ENCODE data around the gene EED.

The EED gene, protein sequence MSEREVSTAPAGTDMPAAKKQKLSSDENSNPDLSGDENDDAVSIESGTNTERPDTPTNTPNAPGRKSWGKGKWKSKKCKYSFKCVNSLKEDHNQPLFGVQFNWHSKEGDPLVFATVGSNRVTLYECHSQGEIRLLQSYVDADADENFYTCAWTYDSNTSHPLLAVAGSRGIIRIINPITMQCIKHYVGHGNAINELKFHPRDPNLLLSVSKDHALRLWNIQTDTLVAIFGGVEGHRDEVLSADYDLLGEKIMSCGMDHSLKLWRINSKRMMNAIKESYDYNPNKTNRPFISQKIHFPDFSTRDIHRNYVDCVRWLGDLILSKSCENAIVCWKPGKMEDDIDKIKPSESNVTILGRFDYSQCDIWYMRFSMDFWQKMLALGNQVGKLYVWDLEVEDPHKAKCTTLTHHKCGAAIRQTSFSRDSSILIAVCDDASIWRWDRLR

GRCh38 chr11:86244522-86245368 lies at the start of gene EED:
Gene EED, plus strand, starts transcription at chr11:86244753. Its CDS starts 477 bp downstream, at chr11:86245230.
- Histone ChIP-seq H3K4me1 (peaks cover 54% of the 10 kb centered on the region), H3K4me3 (peak within 1 kb of the TSS; percentile 86), H3K9me3 (no peaks in the 10 kb centered on the region), H3K27me3 (ENCODE audit: low read depth) (no peaks in the 10 kb centered on the region), H3K36me3 (replicated peaks) (no peaks in the 10 kb centered on the region)
- in situ Hi-C loops (cut with MboI; ENCODE audit: low sequenced_read_pairs), result no loop called here
- DNase-seq (ENCODE audit: low spot score in 2 of 2), result peak; percentile 96 to 98

DNA sequence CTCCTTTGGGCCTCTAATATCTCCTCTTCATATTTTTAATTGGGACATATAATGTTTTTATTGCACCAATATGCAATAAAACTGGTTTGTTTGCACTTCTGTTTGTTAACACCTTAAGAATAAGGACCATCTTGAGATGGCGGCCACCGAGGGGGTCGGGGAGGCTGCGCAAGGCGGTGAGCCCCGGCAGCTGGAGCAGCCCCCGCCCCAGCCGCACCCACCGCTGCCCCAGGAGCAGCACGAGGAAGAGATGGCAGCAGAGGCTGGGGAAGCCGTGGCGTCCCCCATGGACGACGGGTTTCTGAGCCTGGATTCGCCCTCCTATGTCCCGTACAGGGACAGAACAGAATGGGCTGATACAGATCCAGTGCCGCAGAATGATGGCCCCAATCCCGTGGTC lies 49.6 kb upstream of the EED start:
- no peaks in the 10 kb centered on the region for H3K36me3 ChIP-seq (replicated peaks)
- in situ Hi-C loops (cut with MboI; ENCODE audit: low sequenced_read_pairs), result loop anchor here (10.0 kb wide), 1 partner anchor 340 kb away; the partner anchor contains the start of gene CCDC83
- no peaks in the 10 kb centered on the region for H3K9me3 ChIP-seq
- H3K4me1 ChIP-seq, result no peaks in the 10 kb centered on the region
- H3K27me3 ChIP-seq (ENCODE audit: low read depth), result no peaks in the 10 kb centered on the region; the same call in 1 of the 2 replicates
- no peak overlapping the region for H3K4me3 ChIP-seq
- no peak for DNase-seq (ENCODE audit: low spot score in 2 of 2)

GRCh38 chr11:86196085-86196696 lies 48.4 kb upstream of the EED start:
- Histone ChIP-seq H3K27me3 (ENCODE audit: low read depth) (no peaks in the 10 kb centered on the region; the same call in 1 of the 2 replicates), H3K9me3 (no peaks in the 10 kb centered on the region), H3K36me3 (replicated peaks) (no peaks in the 10 kb centered on the region), H3K4me1 (no peaks in the 10 kb centered on the region), H3K4me3 (no peak overlapping the region)
- in situ Hi-C loops (cut with MboI; ENCODE audit: low sequenced_read_pairs), result loop anchor here (10.0 kb wide), 1 partner anchor 341 kb away; the partner anchor contains the start of gene CCDC83
- no peak for DNase-seq (ENCODE audit: low spot score in 2 of 2)

GRCh38 chr11:86196913-86197312 lies 47.6 kb upstream of the EED start:
- no peaks in the 10 kb centered on the region; the same call in 1 of the 2 replicates for H3K27me3 ChIP-seq (ENCODE audit: low read depth)
- in situ Hi-C loops (cut with MboI; ENCODE audit: low sequenced_read_pairs), result loop anchor here (10.0 kb wide), 1 partner anchor 342 kb away; the partner anchor contains the start of gene CCDC83
- no peaks in the 10 kb centered on the region for H3K36me3 ChIP-seq (replicated peaks)
- no peak for DNase-seq (ENCODE audit: low spot score in 2 of 2)
- H3K4me3 ChIP-seq, result no peak overlapping the region
- H3K4me1 ChIP-seq, result no peaks in the 10 kb centered on the region
- no peaks in the 10 kb centered on the region for H3K9me3 ChIP-seq

GRCh38 chr11:86197448-86197847 lies 47.1 kb upstream of the EED start:
- Histone ChIP-seq H3K27me3 (ENCODE audit: low read depth) (no peaks in the 10 kb centered on the region; the same call in 1 of the 2 replicates), H3K4me1 (peaks cover 4% of the 10 kb centered on the region), H3K4me3 (no peak overlapping the region), H3K9me3 (no peaks in the 10 kb centered on the region), H3K36me3 (replicated peaks) (no peaks in the 10 kb centered on the region)
- DNase-seq (ENCODE audit: low spot score in 2 of 2), result no peak
- in situ Hi-C loops (cut with MboI; ENCODE audit: low sequenced_read_pairs), result loop anchor here (10.0 kb wide), 1 partner anchor 343 kb away; the partner anchor contains the start of gene CCDC83

DNA sequence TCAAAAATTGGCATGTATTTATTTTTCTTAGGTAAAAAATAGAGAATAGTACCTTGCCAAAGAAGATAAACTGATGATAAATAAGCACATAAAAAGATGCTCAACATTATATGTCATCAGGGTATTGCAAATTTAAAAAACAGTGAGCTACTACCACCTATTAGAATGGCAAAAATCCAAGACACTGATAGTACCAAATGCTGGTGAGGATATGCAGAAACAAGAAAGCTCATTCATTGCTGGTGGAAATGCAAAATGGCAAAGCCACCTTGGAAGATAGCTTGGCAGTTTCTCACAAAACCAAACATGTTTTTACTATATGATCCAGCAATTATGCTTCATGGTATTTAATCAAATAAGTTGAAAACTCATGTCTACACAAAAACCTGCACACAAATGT lies 46.4 kb upstream of the EED start:
- Histone ChIP-seq H3K4me3 (no peak overlapping the region), H3K27me3 (ENCODE audit: low read depth) (no peaks in the 10 kb centered on the region; the same call in 1 of the 2 replicates), H3K4me1 (peaks cover 4% of the 10 kb centered on the region), H3K9me3 (no peaks in the 10 kb centered on the region), H3K36me3 (replicated peaks) (no peaks in the 10 kb centered on the region)
- in situ Hi-C loops (cut with MboI; ENCODE audit: low sequenced_read_pairs), result loop anchor here (10.0 kb wide), 1 partner anchor 343 kb away; the partner anchor contains the start of gene CCDC83
- no peak for DNase-seq (ENCODE audit: low spot score in 2 of 2)

DNA sequence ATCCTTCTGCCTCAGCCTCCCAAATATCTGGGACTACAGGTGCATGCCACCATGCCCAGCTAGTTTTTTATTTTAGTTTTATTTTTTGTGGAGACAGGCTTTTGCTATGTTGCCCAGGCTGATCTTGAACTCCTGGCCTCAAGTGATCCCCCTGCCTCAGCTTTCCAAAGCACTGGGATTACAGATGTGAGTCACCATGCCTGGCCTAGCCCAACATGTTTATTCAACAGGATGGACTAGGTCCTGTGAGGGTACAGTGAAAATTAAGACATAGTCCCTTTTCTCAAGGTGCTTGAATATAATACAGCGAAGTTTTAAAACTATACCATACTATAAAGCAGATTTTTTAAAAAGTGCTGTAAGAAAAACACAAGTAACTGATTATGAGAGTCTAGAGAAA lies 45.2 kb upstream of the EED start:
- DNase-seq (ENCODE audit: low spot score in 2 of 2), result no peak
- Histone ChIP-seq H3K36me3 (replicated peaks) (no peaks in the 10 kb centered on the region), H3K4me1 (peaks cover 4% of the 10 kb centered on the region), H3K27me3 (ENCODE audit: low read depth) (no peaks in the 10 kb centered on the region; the same call in 1 of the 2 replicates), H3K9me3 (no peaks in the 10 kb centered on the region), H3K4me3 (no peak overlapping the region)
- in situ Hi-C loops (cut with MboI; ENCODE audit: low sequenced_read_pairs), result loop anchor here (10.0 kb wide), 1 partner anchor 345 kb away; the partner anchor contains the start of gene CCDC83

GRCh38 chr11:86201371-86201884 lies 43.1 kb upstream of the EED start:
- DNase-seq (ENCODE audit: low spot score in 2 of 2), result no peak
- H3K9me3 ChIP-seq, result no peaks in the 10 kb centered on the region
- no peak overlapping the region for H3K4me3 ChIP-seq
- peaks cover 4% of the 10 kb centered on the region for H3K4me1 ChIP-seq
- no peaks in the 10 kb centered on the region for H3K27me3 ChIP-seq (ENCODE audit: low read depth)
- in situ Hi-C loops (cut with MboI; ENCODE audit: low sequenced_read_pairs), result no loop called here
- no peaks in the 10 kb centered on the region for H3K36me3 ChIP-seq (replicated peaks)

- peaks cover 4% of the 10 kb centered on the region for H3K4me1 ChIP-seq
- DNase-seq (ENCODE audit: low spot score in 2 of 2), result no peak
- H3K27me3 ChIP-seq (ENCODE audit: low read depth), result no peaks in the 10 kb centered on the region
- in situ Hi-C loops (cut with MboI; ENCODE audit: low sequenced_read_pairs), result no loop called here
- no peak overlapping the region for H3K4me3 ChIP-seq
- no peaks in the 10 kb centered on the region for H3K36me3 ChIP-seq (replicated peaks)
- H3K9me3 ChIP-seq, result no peaks in the 10 kb centered on the region
Observed at GRCh38 chr11:86202013-86202336, 42.6 kb upstream of the EED start.

GRCh38 chr11:86204356-86204755 lies 40.2 kb upstream of the EED start:
- no peak for DNase-seq (ENCODE audit: low spot score in 2 of 2)
- Histone ChIP-seq H3K4me3 (no peak overlapping the region), H3K4me1 (peaks cover 4% of the 10 kb centered on the region), H3K9me3 (no peaks in the 10 kb centered on the region), H3K27me3 (ENCODE audit: low read depth) (no peaks in the 10 kb centered on the region), H3K36me3 (replicated peaks) (no peaks in the 10 kb centered on the region)
- in situ Hi-C loops (cut with MboI; ENCODE audit: low sequenced_read_pairs), result no loop called here

GRCh38 chr11:86205421-86206336 lies 38.9 kb upstream of the EED start:
- Histone ChIP-seq H3K27me3 (ENCODE audit: low read depth) (no peaks in the 10 kb centered on the region), H3K36me3 (replicated peaks) (no peaks in the 10 kb centered on the region), H3K4me3 (no peak overlapping the region), H3K9me3 (no peaks in the 10 kb centered on the region), H3K4me1 (peaks cover 4% of the 10 kb centered on the region)
- in situ Hi-C loops (cut with MboI; ENCODE audit: low sequenced_read_pairs), result no loop called here
- no peak for DNase-seq (ENCODE audit: low spot score in 2 of 2)

- peaks cover 4% of the 10 kb centered on the region for H3K4me1 ChIP-seq
- H3K9me3 ChIP-seq, result no peaks in the 10 kb centered on the region
- in situ Hi-C loops (cut with MboI; ENCODE audit: low sequenced_read_pairs), result no loop called here
- DNase-seq (ENCODE audit: low spot score in 2 of 2), result no peak
- no peak overlapping the region for H3K4me3 ChIP-seq
- no peaks in the 10 kb centered on the region for H3K27me3 ChIP-seq (ENCODE audit: low read depth)
- no peaks in the 10 kb centered on the region for H3K36me3 ChIP-seq (replicated peaks)
Observed at GRCh38 chr11:86206337-86206695, 38.2 kb upstream of the EED start.
